KG1 (cell line): ENCODE results near the gene SCARB2.

Experiments used
- DNase-seq: peaks from one replicate; lab custom pipeline; 2025; lab: John Stamatoyannopoulos, UW

Gene SCARB2

DNA sequence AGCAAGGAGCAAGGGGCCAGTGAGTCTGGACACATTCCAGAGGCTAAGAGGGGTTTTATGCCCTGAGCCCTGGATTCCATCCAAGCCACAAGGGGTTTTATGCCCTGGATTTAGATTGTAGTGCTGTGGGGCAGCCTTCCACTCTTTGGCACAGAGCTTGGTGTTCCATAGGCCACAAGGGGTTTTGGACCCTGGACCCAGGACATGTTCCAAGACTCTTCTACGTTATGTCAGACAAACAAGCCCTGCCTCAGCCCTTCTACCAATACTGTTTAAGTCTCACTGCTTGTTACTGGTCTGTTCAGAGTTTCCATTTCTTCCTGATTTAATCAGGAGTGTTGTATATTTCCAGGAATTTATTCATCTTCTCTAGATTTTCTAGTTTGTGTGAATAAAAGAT, 12.8 kb upstream of the SCARB2 start:
- no peak for DNase-seq

DNA sequence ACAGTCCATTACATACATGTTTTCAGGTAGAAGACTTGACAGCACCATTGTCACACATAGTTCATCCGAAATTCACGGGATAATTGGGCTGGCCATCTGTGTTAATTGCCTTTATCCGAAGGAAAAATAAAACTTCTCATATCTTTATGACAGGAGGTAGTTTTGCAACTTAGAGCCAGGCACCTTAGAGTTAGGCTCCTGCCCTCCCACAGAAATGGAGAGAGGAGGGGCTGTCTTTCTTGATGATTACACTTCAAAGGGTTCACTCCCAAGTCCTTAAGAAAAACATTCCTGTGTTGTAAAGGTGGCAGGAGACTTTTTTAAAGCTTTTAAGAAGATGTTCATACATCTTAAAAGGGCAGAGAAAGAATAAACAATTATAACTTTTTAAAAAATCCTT, 10.5 kb upstream of the SCARB2 start:
- no peak for DNase-seq

DNA sequence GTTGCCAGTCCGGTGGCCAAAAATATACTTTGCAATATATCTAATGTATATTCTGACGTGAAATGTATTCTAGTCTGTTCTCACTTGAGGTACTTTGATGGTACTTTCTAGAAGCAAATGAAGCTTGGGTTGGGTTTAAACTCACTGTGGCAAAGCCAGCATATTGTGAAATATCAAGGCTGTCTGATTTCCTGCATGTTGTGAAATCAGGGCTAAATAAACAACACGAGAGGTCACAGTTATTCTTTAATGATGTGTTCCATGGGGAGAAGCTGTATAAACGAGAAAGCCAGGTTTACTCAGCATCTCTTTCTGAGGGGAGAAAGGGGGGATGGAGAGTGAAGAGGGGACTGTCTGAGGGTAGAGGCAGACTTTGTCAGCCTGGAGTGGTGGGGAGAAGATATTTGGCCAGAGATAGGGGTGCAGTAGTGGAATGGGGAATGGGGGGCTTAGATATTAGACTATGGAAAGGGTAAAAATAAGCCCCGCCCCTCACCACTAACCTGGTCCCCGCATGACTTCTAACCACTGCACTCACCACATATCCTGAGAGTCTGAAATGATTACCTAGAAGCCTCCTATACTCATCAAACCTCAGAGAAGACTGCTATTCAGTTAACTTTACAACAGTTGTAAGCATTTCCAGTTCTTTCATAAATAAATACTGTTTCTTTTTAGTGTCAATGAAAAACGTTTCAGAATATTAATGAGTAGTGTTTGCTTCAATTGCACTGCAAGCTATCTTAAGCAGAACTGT, 5.9 kb upstream of the SCARB2 start:
- no peak for DNase-seq

DNA sequence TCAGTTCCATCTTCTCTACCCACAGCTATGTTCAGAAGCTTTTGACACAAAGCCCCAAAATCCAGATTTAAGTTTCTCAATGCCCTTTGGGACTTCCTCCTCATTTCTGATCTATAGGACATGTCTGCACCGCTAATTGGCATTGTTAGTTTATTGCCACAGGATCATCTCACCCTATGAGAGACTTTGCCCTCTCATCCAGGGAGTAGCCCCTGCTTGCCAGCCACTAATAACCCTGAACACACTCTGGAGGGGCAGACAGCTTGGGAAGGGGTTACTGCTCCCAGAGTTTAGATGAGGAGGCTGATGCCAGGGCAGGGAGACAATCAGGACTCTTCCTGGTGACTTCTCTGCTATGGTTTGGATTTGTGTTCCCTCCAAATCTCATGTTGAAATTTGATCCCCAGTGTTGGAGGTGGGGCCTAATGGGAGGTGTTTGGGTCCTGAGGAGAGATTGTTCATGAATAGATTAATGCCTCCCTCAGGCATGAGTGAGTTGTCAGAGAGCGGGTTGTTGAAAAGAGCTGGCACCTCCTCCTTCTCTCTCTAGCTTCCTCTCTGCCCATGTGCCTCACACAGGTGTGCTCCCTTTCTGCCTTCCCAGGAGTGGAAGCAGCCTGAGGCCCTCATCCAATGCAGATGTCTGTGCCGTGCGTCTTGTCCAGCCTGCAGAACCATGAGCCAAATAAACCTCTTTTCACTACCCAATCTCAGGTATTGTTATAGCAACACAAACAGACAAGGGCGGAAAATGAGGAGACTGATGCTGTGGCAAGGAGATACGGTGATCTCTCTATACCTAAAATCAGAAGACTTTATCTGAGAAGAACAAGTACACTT, 3.6 kb upstream of the SCARB2 start:
- no peak for DNase-seq

DNA sequence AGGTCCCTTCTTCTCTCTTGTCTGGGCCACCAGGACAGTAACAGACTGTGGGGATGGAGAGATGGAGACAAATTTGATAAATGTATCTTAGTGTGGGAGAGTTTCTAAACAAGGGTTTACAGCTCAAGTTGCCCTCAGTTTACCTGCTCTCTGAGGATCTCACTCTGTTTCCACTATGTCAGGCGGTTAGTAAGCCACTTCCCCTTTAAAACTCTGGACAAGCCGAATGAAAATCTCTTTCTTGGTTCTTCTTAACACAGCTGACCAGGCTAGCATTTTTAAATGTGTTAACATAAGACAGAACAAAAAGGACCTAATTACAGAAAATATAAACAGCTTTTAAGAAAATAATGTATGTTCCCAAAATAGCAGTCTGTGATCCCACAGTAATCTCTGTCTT, 2.9 kb upstream of the SCARB2 start:
- DNase-seq = no peak

DNA sequence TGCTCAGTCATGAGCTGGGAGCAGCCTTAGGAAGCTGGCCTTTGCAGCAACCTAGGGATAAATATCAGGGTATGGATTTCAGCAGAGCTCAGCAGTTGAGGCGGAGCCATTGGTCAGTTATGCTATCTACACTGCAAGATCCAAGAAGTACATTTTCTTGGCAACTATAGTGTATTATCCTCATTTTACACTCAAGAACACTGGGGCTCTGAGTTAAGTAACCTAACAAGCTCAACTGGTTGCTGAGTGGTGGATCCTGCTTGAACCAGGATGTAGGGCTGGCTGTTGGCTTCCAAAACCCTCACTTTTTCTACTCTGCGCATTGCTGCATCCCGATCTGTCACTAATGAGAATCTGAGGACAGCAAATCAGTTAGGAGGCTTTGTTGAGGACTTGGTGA, 1.5 kb upstream of the SCARB2 start:
- DNase-seq = no peak

DNA sequence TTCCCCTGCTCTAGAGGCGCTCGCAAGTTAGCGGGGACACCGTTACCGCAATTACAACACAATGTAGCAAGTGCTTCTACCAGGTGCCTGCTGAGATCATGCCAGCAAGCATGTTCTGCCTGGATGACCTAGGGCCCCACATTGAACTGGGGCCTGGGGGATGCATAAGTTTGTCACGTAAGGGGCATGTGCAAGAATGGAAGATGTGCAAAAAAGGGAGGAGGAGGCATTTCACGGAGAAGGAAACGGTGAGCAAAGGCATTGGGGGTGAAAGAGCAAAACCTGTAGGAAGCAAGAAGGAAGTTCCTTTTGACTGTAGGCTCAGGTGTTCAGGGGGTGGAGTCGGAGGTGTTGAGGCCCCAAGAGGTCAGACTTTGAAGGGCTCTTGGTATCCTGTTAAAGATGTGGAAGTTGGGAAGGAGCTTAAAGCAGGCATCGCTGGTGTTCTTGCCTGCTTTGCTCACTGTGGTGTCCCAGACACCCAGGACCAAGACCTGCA, 602 bp upstream of the SCARB2 start:
- DNase-seq = peak; percentile 48

DNA sequence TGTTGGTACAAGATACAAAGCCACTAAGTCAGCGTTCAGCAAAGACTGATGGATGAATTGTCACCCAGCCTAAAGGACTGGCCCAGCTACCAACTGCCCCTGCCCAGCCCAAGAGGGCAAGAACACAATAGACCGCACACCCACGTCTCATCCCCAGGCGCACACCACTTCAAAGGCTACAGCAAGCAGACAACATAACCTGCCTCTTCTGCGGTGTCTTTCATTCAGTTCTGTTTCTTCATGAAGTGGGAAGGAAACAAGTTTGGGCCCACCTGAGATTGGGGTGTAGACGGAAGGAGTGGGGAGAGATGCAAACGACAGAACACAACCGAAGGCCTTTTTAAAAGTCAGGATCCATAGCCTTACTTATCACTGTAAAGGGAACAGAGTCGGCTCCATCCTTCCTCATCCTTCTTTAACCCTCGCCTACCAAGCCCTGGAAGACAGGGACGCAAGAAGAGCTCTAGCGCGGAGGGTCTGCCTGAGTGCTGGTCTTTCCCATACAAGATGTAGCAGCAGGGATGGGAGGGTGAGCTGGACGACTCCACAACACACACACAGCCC, 691 bp downstream of the SCARB2 start:
- no peak for DNase-seq

DNA sequence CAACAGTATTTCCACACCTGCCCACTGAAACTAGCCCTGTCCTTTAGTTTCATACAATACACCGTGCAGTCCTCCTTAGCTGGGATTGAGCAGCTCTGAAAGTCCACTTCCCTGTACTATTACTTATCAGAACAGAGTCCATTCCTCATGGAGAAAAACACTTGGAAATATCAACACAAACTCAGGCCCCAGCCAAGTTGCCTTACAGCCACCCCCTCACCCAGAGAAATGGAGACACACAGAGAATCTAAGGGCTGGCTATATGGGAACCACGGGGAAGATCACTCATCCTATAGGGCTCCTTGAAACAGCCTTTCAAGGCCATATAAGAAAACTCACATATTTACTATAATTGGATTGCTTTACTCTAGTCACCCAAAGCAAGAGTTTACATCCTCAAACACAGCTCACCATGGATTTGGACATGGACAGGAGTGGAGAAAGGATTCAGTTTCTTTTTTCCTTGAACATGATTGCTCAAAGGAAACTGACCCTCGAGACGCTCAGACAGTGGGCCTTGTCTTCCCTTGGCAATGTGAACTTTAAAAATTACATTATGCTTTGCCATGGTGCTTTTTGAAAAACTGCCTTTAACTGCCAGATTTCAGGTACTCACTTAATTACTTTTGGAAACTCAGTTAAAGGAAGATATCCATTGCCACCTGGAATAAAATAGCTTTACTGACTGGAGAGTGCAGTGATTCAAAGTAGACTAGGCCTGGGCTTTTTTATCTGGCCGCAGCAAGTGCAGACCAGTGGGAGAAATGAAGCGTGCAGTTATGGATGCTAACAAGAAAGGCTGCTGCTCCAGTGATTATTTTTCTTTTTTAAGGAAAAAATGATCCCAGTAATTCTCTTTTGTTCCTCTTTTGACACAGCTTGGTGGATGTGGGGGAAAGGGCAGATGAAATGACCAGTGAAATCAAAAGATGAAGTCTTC, 1.6 kb downstream of the SCARB2 start:
- no peak for DNase-seq

DNA sequence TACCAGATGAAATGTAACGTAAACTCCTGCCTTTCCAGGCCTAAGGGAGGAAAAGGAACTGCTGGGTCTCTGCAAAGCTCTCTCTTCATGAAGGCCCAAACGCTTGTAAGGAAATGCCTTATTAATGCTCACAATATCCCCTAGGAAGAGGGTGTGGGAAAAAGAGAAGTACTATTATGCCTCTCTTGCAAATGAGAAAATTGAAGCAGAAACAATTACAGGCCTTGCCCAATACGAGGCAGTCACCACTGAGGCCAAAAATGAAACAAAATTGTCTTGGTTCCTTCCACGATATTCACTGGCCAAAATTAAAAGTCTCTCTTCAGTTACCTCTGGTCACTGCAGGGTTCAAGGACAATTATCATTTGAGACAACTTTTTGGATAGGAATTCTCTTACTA, 3.2 kb downstream of the SCARB2 start:
- DNase-seq = no peak

DNA sequence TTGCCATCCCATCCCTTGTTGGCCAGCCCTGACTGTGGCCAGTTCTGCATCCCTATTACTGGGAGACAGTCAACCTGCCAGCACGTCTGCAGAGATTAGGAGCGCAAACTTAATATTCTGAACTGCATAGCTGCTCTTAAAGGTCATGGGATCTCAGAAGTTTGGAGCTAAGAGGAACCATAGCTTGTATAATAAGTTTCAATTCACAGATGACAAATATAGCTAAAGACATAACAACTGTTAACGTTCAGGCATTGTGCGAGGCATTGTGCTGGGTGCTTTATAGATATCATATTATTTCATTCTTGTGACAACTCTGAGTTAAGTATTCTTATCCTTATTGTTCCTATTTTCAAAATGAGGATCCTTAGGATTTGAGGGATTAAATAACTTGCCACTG, 3.7 kb downstream of the SCARB2 start:
- DNase-seq = no peak

DNA sequence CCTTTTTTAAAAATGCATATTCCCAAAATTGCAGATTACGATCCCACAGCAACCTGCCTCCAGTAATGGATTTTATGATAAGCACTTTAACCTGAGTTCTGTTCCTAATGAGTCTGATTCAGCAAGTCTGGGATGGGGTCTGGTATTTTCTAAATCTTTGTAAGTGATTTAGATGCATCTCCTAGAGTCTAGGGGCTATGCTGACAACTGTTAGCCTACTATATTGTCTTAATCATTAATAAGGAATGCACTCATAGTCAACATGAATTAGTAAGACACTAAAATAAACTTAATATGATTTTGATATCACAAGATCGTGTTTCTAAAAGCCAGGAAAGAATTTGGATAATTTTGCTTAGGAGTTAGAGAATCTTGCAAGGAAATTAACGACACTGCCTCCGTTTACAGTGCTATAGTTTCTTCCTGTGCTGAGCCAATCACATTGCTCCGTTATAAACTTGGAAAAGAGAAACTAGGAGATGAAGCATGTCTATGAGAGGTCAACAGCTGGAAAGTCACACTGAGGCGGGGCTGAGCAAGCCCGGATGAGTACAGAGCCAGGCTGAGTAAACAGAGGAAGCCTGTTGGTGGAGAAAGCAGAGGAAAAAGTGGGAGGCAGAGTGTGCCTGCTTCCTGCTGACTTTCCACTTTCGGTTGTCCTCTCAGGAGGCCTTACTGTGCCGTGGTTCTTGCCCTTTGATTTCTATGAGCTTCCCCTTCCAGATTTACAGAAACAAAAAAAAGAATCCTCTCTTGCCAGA, 5.4 kb downstream of the SCARB2 start:
- DNase-seq = no peak

DNA sequence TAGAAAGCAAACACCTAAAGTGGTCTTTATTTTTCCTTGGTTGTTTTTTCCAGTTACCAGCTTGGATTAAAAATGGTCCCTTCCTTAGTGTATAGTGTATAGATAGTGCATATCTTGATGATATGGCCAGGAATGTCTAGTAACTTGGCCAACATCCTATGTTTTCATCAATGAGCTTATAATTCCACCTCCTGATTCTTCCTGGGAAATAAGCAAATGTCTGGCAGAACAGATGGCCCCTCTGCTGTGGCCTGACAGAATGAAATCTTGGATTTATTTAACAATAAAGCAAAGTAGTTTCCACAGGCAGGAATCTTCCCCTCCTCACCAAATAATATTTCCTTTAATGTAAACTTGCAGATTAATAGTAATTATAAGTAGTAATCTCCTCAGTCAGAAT, 6.1 kb downstream of the SCARB2 start:
- DNase-seq = no peak

DNA sequence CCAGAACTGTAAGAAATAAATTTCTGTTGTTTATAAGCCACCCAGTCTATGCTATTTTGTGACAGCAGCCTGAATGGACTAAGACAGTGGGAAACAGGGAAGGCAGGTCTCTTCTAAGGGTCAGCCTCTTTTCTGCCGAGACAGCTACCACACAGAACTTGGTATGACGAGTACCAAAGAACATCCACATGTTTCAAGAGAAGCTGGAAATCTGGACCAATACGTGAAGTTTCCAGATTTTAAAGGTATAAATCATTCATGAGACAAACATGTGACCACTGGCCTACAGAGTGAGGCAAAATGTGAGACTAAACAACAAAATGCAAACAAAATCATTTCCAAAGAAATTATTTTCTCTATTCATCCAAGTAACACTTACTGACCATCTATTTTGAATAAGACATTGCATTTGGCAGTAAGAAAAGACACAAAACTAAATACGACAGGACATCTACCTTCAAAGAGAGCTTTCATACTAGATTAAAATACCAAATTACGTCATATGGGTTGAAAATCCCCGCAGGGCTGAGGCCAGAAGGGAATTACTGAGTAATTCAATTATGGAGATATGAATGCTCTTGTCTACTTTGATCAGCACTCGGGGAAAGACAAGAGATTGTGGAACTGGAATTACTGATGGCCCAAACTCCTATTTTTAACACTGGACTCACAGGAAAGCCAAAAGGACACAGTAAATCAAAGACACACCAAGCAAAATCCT, 7.2 kb downstream of the SCARB2 start:
- DNase-seq = no peak

DNA sequence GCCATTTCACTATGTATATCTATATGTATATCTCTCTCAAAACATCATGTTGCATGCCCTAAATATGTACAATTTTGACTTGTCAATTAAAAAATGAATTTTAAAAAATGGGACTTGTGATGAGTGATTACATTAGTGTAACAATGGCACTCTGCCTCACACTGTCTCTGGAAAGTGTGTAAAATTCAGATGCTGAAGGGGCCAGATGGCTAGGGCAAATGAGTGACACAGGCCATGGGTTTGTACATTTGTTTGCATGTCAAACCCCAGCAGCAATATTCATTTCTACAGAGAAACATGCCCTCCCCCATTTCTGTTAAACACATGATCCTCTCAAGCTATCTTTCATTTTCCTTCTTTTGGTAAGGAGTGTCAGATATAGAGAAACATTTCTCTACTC, 8.1 kb downstream of the SCARB2 start:
- DNase-seq = no peak

DNA sequence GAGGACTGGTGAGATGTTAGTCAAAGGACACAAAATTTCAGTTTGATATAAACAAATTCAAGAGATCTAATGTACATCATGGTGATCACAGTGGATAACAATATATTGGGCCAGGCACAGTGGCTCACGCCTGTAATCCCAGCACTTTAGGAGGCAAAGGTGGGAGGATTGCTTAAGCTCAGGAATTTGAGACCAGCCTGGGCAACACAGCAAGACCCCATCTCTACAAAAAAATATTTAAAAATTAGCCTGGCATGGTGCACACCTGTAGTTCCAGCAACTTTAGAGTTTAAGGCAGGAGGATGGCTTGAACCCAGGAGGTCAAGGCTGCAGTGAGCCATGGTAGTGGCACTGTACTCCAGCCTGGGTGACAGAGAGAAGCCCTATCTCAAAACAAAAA, 8.7 kb downstream of the SCARB2 start:
- no peak for DNase-seq

DNA sequence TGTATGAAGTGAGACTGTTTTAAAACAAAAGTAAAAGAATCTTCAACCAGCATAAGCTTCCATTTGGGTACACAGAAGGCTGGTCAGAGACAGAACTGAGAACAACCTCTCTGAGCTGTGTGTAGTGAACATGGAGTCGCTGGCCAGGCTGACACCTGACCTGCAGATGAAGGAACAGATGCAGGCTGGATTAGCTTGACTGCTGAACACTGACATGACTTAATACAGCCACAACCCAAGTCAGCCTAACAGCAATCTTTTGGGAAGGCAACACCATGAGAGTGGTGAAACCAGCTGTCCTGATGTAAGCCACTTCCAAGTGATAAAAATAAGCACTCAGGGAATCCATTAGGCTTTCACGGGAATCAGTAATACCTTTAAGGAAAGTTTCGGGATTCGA, 10.1 kb downstream of the SCARB2 start:
- DNase-seq = no peak

DNA sequence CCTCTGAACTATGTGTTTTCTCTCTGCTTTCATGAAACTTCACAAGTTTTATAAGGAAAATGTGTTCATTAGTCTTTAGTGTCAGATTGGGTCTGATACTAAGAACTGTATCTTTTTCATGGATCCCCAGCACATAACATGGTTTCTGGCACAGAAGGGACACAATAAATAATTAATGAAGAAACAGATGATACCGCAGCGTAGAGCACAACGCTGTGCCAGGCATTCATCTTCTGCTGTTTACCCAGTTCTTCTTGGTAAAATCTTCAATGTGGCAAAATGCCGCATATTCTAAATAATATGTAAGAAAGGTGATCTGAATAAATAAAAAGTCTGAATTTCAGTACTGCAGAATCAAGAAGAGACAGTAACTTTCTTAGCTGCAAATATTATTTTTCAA, 12.3 kb downstream of the SCARB2 start:
- DNase-seq = no peak

DNA sequence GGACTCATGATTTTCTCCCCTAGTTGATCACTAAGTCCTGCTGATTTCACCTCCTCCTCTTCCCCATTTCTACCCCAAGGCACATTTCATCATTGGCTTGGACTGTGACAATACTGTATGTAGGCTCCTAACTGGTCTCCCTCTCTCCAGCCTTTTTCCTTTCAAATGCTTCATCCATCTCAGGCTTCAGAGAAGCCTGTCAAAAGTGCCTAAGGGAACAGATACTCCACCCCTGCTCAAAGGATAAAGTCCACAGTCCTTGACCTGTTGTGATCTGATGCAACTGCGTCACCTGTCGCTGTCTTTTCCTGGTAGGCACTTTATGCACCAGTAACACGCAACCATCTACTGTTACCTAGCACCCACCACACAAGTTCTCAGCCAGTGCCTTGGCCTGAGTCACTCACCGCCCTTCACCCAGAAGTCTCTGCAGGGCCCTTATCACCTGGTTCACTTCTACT, 12.8 kb downstream of the SCARB2 start:
- peak; percentile 31 for DNase-seq

DNA sequence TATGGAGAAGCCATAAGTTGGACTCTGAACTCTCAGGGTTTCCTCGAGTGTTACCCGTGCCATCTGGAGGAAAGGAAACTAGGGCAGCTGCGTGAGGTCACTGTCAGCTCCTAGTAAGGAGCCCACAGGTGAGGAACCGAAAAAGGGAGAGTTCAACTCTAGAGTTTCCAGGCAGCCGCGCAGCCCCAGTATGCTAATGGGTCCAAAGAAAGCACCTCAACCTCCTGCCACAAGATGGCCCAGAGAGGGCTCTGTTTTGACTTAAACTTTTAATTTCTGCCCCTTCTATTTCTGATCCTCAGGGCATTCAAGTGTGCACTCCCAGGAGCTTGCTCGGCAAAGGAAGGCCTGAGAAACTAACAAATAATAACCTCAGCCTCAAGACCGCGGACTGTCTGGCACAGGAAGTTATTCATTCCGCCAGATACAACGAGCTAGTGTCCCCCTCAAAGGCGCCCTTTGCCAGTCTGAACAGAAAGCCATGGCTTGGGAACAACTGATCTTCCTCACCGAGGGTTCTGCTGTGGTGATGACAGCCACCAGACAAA, 13.9 kb downstream of the SCARB2 start:
- DNase-seq = no peak
